ENCODE results near the gene ENO1. TPM values are rescaled to one million over a fixed set of nuclear protein-coding genes. Genes with fewer than 3 reads are reported as not detected.
A peak's percentile ranks its signal among the peaks of the same experiment; 100 is the strongest.

The ENO1 gene
- total and polyA plus RNA-seq, 9 of the 15 experiments (the other 6 are each of a cell fraction or from before 2014, with no cell fraction given), result 2,249 to 7,472 (median 2,868) TPM

GRCh38 chr1:8876087-8876486, 2.4 kb downstream of the ENO1 start:
- 6% methylated on average over 3 of the region's 3 CpGs for WGBS (ENCODE audit: insufficient coverage, low coverage, missing lambda C conversion rate)
- H3K9me3 ChIP-seq (replicated peaks; ENCODE audit: control insufficient read depth, insufficient read depth, low read depth, low read length), result no peaks in the 10 kb centered on the region
- H4K20me1 ChIP-seq (replicated peaks; ENCODE audit: control insufficient read depth, insufficient read depth, low read length), result peaks cover 53% of the 10 kb centered on the region
- H3K79me2 ChIP-seq (ENCODE audit: control insufficient read depth, insufficient read depth, low read length), result peaks cover 91% of the 10 kb centered on the region
- peak overlapping the region; percentile 98 to 99; a peak in 3 of 4 replicates for H3K9ac ChIP-seq (ENCODE audit: insufficient read depth in 1 of 2, low read depth in 2 of 2, low read length in 2 of 2)
- peak overlapping the region; percentile 82 for H3K4me3 ChIP-seq
- peak overlapping the region; percentile 98 for H3K4me2 ChIP-seq (ENCODE audit: insufficient read depth, low read length)
- POLR2A ChIA-PET, result interaction anchor here (0.7 to 9.5 kb wide), 3 partner anchors 13 to 27 kb away, joined by 3 to 219 read pairs (median 3); no protein-coding TSS in a partner anchor
- H3K36me3 ChIP-seq (ENCODE audit: control insufficient read depth, insufficient read depth, low read length), result peaks cover 66% of the 10 kb centered on the region
- FAIRE-seq (no peak), DNase-seq (ENCODE audit: extremely low read depth in 1 of 4, low spot score in 3 of 4) (no peak), ATAC-seq (no peak)
- peaks cover 37 to 46% of the 10 kb centered on the region in 2 experiments for H3K4me1 ChIP-seq (replicated peaks in 1 of 2; ENCODE audit: control insufficient read depth in 2 of 2, insufficient read depth in 2 of 2, low read length in 2 of 2)
- CTCF ChIA-PET (ENCODE audit: low intra/inter-chr PET ratio), result interaction anchor here (0.6 kb wide), 1 partner anchor 184 kb away, joined by 3 read pairs; no protein-coding TSS in a partner anchor
- peak overlapping the region; percentile 99 for H3K27ac ChIP-seq (ENCODE audit: extremely low read depth, low read depth, low read length)
- BruUV-seq (replicated peaks), result TSS peak; percentile 35
- intact Hi-C loops (cut with micrococcal nuclease), result no loop called here
- peaks cover 9% of the 10 kb centered on the region for H3K9me1 ChIP-seq (ENCODE audit: control insufficient read depth, insufficient read depth, low read length)
- H3K27me3 ChIP-seq (ENCODE audit: control insufficient read depth in 2 of 2, insufficient read depth in 2 of 2, low read length in 2 of 2), result no peaks in the 10 kb centered on the region
- in situ Hi-C loops (cut with MboI), result no loop called here
- no peak overlapping the region for H2AFZ ChIP-seq (ENCODE audit: low read depth, low read length)
- peak; percentile 57; the same call in 1 of the 2 replicates for TF ChIP-seq ILF3 (IDR thresholded peaks at IDR 0.05; ENCODE audit: borderline replicate concordance)
- no peak for TF ChIP-seq NELFE (IDR thresholded peaks at IDR 0.05; ENCODE audit: insufficient read depth, insufficient read length)
- no peak for TF ChIP-seq ZNF347 (CRISPR knock-in tag; IDR thresholded peaks at IDR 0.05; ENCODE audit: low read depth)
- TF ChIP-seq JUNB (CRISPR knock-in tag; conservative IDR thresholded peaks at IDR 0.05), result no peak
- peak; percentile 43 for TF ChIP-seq CHD1 (IDR thresholded peaks at IDR 0.05; ENCODE audit: low read length)
- TF ChIP-seq CHD4 (IDR thresholded peaks at IDR 0.05; ENCODE audit: insufficient read depth, insufficient replicate concordance, low read depth, low read length, poor library complexity, severe bottlenecking), result no peak
- no peak for TF ChIP-seq XRCC4 (IDR thresholded peaks at IDR 0.05; ENCODE audit: extremely low read depth, insufficient read depth, insufficient read length)
- no peak for TF ChIP-seq FOSL1 (tag; conservative IDR thresholded peaks at IDR 0.05)
- TF ChIP-seq FOXK1 (CRISPR knock-in tag; IDR thresholded peaks at IDR 0.05; ENCODE audit: borderline replicate concordance), result no peak
- TF ChIP-seq PHF8 (IDR thresholded peaks at IDR 0.05; ENCODE audit: borderline replicate concordance, low read length), result no peak
- no peak for TF ChIP-seq ZNF282 (CRISPR knock-in tag; IDR thresholded peaks at IDR 0.05)
- 0 out of 2 replicates have a peak, but pooled peaks have one; percentile 5 for TF ChIP-seq HNRNPL (IDR thresholded peaks at IDR 0.05; ENCODE audit: low read depth, low read length)
- TF ChIP-seq POLR2H (tag; IDR thresholded peaks at IDR 0.05; ENCODE audit: low read depth), result peak; percentile 49; the same call in 1 of the 2 replicates
- TF ChIP-seq ZNF668 (CRISPR knock-in tag; IDR thresholded peaks at IDR 0.05), result no peak
- TF ChIP-seq MTF1 (CRISPR knock-in tag; IDR thresholded peaks at IDR 0.05; ENCODE audit: borderline replicate concordance), result no peak
- TF ChIP-seq ZBTB43 (CRISPR knock-in tag; IDR thresholded peaks at IDR 0.05), result no peak
- TF ChIP-seq AFF4 (CRISPR knock-in tag; IDR thresholded peaks at IDR 0.05), result 0 out of 2 replicates have a peak, but pooled peaks have one; percentile 51
- no peak for TF ChIP-seq DDX20 (tag; IDR thresholded peaks at IDR 0.05; ENCODE audit: low read depth)
